GM19043 (cell line): ENCODE results near the gene OR52L1.

ENCODE experiments used
- ATAC-seq: cut with Tn5 transposase; IDR thresholded peaks from one replicate; pipeline ENCODE4 v1.9.1; 2021; ENCODE audit warnings: low read depth; ENCODE audit not compliant: unreplicated experiment

The OR52L1 gene

GRCh38 chr11:5941951-5942350, 44.8 kb downstream of the OR52L1 start, which contains the start of gene OR56A3:
OR56A3 (plus strand) TSS chr11:5942251; CDS start chr11:5947347, 5,096 bp downstream.
- ATAC-seq: no peak

GRCh38 chr11:5940748-5941147, 46.0 kb downstream of the OR52L1 start:
- ATAC-seq: no peak

GRCh38 chr11:5938603-5938965, 48.2 kb downstream of the OR52L1 start:
- no peak for ATAC-seq

GRCh38 chr11:5937868-5938602, 48.8 kb downstream of the OR52L1 start:
- ATAC-seq: no peak
